ENCODE data around the gene KL. TPM values are rescaled to one million over a fixed set of nuclear protein-coding genes. Genes with fewer than 3 reads are reported as not detected.

KL gene
- total RNA-seq, 1 donor from 2014 or later, result 0.25 TPM

- intact Hi-C loops (cut with micrococcal nuclease), result no loop called here
These were observed 91.1 kb downstream of the KL start for GRCh38 chr13:33107361-33107760.

DNA sequence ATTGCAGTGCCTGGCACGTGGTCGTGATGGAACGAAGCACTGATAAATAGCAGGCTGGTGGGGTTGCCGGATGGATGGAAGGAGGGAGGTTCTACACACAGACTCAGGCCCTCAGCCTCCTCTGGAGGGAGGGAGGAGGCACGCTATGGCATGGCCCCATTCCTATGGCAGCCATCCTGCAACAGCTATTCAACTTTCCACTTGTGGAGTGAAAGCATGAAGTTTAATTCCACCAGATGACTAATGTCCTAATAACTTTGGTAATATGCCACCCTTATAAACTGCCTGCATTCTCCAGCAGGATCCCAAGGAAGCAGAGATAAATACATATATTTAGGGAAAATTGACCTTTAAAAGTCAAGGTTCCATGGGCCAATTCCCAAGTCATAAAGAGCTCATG is 92.4 kb downstream of the KL start:
- intact Hi-C loops (cut with micrococcal nuclease), result no loop called here

GRCh38 chr13:33109271-33109697 is 93.1 kb downstream of the KL start:
- intact Hi-C loops (cut with micrococcal nuclease), result no loop called here

DNA sequence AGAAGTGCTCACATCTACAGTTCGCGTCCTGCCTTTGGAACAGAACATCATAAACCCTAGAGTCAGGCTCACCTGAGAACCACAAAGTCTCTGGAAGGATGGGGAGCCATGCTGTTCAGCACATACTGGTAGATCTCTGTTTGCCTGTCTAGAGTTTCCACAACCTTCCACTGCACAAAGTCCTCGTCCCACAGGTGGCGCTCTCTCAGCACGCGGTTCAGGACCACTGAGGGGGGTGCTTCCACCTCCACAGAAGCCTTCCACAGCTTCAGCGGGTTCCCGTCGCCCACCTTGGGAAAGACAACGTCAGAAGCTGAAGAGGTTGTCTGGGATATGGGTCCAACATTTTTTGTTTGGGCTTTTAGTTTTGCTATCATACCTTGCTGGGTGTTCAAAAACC is 93.6 kb downstream of the KL start:
- intact Hi-C loops (cut with micrococcal nuclease), result no loop called here

DNA sequence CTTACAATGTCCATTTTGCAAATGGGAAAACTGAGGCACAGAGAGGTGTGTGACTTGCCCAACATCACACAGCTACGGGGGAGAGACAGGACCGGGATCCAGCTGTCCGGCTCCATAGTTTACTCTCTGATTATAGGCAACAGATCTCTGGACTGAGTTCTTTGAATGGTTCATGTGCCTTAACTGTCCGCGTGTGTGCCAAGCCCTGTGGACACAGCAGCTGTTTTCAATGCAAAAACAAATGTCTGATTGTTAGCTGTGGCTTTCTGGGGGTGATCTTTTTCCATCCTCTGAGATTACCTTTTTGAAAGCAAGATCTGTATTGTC is 94.1 kb downstream of the KL start:
- intact Hi-C loops (cut with micrococcal nuclease), result no loop called here

GRCh38 chr13:33110713-33111413 is 94.6 kb downstream of the KL start:
- intact Hi-C loops (cut with micrococcal nuclease), result no loop called here

GRCh38 chr13:33111414-33112110 is 95.3 kb downstream of the KL start:
- intact Hi-C loops (cut with micrococcal nuclease), result no loop called here

GRCh38 chr13:33112766-33113165 is 96.5 kb downstream of the KL start:
- intact Hi-C loops (cut with micrococcal nuclease), result no loop called here

DNA sequence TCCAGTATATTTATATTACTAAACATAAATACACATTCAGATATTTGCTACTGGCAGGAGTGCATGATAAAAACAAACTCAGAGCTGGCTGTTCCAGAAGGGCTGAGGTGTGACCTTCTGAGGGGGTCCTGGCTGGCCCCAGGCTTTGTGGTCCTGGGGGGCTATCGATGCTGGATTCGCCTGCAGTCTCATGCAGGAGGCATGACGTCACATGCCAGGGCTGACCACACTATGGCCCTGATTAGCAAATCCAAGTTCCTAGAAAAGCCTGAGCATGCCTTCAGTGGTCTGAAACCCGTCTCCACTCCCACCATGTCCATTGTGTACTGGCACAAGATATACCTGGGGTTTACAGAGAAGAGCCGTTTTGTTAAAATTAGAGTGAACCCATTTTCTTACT is 97.9 kb downstream of the KL start:
- intact Hi-C loops (cut with micrococcal nuclease), result no loop called here

DNA sequence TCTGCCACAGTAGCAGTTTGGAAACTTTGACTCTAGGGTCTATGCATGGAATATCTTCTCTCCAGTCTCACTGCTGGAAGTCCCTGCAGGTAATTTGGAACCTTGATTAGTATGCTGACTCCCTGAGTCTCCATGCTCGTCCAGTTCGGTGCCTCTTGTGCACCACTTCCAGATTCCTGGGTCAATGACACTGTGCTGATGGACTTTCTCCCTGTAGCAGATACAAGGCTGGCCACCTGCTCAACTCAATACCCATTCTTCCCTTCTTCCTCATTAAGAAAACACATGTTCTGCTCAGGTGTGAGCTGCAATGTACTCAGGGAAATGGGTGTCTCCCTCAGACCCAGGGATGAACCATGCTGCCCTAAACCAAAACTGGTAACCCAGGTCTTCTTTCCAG is 99.1 kb downstream of the KL start:
- intact Hi-C loops (cut with micrococcal nuclease), result no loop called here
